ENCODE measurements around the gene RESF1. TPM values are rescaled to one million over a fixed set of nuclear protein-coding genes. Genes with fewer than 3 reads are reported as not detected.

The RESF1 gene
- total RNA-seq, 4 donors from 2014 or later: 16.0 to 31.7 (median 17.7) TPM

DNA sequence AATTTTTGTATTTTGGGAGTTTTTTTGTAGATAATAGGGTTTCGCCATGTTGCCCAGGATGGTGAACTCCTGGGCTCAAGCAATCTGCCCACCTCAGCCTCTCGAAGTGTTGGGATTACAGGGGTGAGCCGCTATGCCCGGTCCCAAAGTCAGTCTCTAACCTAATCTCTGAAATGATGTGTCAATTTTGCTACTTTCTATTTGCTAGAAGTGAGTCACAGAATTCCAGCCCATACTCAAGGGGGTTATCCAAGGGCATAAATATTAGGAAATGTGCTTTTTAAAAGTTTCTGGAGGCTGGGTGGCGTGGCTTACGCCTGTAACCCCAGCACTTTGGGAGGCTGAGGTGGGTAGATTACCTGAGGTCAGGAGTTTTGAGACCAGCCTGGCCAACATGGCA lies 40.5 kb downstream of the RESF1 start:
- no peak for TF ChIP-seq POLR2A (IDR thresholded peaks at IDR 0.05)
- TF ChIP-seq, protein P1, sequence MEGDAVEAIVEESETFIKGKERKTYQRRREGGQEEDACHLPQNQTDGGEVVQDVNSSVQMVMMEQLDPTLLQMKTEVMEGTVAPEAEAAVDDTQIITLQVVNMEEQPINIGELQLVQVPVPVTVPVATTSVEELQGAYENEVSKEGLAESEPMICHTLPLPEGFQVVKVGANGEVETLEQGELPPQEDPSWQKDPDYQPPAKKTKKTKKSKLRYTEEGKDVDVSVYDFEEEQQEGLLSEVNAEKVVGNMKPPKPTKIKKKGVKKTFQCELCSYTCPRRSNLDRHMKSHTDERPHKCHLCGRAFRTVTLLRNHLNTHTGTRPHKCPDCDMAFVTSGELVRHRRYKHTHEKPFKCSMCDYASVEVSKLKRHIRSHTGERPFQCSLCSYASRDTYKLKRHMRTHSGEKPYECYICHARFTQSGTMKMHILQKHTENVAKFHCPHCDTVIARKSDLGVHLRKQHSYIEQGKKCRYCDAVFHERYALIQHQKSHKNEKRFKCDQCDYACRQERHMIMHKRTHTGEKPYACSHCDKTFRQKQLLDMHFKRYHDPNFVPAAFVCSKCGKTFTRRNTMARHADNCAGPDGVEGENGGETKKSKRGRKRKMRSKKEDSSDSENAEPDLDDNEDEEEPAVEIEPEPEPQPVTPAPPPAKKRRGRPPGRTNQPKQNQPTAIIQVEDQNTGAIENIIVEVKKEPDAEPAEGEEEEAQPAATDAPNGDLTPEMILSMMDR (IDR thresholded peaks at IDR 0.05 in 4 of 5, conservative IDR thresholded peaks at IDR 0.05 in 1 of 5): no peak
- intact Hi-C loops (cut with DNase I; ENCODE audit: low total_unique reads): no loop called here
- Histone ChIP-seq H3K27me3 (no peaks in the 10 kb centered on the region), H3K27ac (no peak overlapping the region), H3K4me1 (no peaks in the 10 kb centered on the region), H3K4me3 (no peak overlapping the region), H3K9me3 (no peaks in the 10 kb centered on the region), H3K36me3 (peaks cover 2 to 38% of the 10 kb centered on the region in 2 donors)
- DNase-seq (no peak), ATAC-seq (no peak)
- in situ Hi-C loops (cut with MboI; ENCODE audit: low sequenced_read_pairs in 4 of 4): no loop called here

DNA sequence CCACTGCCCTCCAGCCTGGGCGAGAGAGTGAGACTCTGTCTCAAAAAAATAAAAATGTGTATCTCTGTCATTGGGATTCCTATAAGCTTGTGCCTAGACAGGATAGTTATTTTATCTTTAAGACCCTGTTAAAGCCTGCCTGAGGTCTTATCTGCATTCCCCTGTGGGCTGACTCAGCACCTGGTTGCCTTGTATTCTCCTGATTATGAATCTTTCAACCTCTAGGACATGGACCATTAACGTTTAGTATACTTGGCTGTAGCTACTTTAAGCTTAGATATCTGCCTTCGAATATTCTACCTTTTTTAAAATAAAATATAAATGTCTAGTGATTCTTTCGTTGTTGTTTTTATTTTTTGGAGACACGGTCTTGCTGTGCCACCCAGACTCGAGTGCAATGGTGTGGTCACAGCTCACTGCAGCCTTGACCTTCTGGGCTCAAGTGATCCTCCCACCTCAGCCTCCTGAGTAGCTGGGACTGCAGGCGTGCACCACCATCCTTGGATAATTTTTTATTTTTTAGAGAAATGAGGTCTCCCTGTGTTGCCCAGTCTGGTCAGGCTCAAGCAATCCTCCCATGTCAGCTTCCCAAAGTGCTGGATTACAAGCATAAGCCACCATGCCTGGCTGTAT lies 41.3 kb downstream of the RESF1 start:
- in situ Hi-C loops (cut with MboI; ENCODE audit: low sequenced_read_pairs in 4 of 4): no loop called here
- peaks cover 2 to 33% of the 10 kb centered on the region in 2 donors for H3K36me3 ChIP-seq
- H3K4me3 ChIP-seq: no peak overlapping the region
- intact Hi-C loops (cut with DNase I; ENCODE audit: low total_unique reads): no loop called here
- DNase-seq (no peak), ATAC-seq (no peak)
- no peaks in the 10 kb centered on the region for H3K9me3 ChIP-seq
- TF ChIP-seq, protein P1 (IDR thresholded peaks at IDR 0.05 in 4 of 5, conservative IDR thresholded peaks at IDR 0.05 in 1 of 5): no peak
- TF ChIP-seq POLR2A (IDR thresholded peaks at IDR 0.05): no peak
- no peaks in the 10 kb centered on the region for H3K4me1 ChIP-seq
- H3K27ac ChIP-seq: no peak overlapping the region
- H3K27me3 ChIP-seq: no peaks in the 10 kb centered on the region

DNA sequence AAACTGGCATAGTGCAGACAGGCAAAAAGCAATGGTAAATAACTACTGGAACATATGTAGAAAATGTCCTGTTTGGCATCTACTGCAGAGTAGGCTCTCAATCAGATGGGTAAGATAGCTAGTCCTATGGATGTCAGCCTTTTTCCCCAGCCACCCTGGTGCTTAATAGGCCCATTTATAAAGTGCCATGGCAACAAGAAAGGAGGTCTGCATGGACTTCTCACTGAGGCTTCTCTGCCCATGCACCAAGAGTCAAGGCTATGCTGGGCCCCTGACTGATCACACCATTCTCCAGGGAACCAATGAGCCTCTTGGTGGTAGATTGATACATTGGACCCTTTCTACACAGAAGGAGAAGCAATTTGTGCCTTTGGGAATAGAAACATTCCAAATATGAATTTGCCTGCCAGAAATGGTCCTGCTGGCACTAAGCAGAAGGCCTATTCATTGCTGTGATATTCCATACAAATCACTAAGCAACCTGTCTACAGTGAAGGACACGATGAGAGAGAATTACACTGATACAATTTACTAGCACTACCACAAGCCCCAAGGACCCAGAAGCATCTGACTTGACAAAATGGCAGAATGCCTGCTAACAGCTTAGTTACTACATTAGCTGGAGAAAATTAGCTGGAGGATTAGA lies 43.8 kb downstream of the RESF1 start:
- intact Hi-C loops (cut with DNase I; ENCODE audit: low total_unique reads): no loop called here
- no peak overlapping the region for H3K27ac ChIP-seq

DNA sequence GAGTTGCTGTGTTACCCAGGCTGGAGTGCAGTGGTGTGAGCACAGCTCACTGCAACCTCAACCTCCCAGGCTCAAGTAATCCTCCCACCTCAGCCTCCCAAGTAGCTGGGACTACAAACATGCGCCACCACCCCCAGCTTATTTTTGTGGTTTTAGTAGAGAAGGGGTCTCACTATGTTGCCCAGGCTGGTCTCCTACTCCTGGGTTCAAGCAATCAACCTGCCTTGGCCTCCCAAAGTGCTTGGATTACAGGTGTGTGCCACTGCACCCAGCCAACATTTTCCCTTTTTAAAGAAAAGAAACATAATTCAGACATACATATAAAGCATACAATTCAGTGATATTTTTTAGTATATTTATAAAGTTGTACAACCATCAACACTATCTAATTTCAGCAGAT lies 44.4 kb downstream of the RESF1 start:
- intact Hi-C loops (cut with DNase I; ENCODE audit: low total_unique reads): no loop called here
- ATAC-seq (no peak), DNase-seq (no peak)
- H3K27ac ChIP-seq: no peak overlapping the region
- H3K27me3 ChIP-seq: no peaks in the 10 kb centered on the region
- H3K4me1 ChIP-seq: no peaks in the 10 kb centered on the region
- H3K9me3 ChIP-seq: no peaks in the 10 kb centered on the region
- no peak overlapping the region for H3K4me3 ChIP-seq
- in situ Hi-C loops (cut with MboI; ENCODE audit: low sequenced_read_pairs in 4 of 4): no loop called here
- peaks cover 0 to 6% of the 10 kb centered on the region in 2 donors for H3K36me3 ChIP-seq
- no peak for TF ChIP-seq POLR2A (IDR thresholded peaks at IDR 0.05)

More for the DNA sequence above, 43.8 kb downstream of the RESF1 start:
- in situ Hi-C loops (cut with MboI; ENCODE audit: low sequenced_read_pairs in 4 of 4): no loop called here
- ATAC-seq: no peak
- Histone ChIP-seq H3K4me1 (no peaks in the 10 kb centered on the region), H3K36me3 (peaks cover 0 to 13% of the 10 kb centered on the region in 2 donors), H3K9me3 (no peaks in the 10 kb centered on the region), H3K27me3 (no peaks in the 10 kb centered on the region), H3K4me3 (no peak overlapping the region)
- no peak for DNase-seq
- TF ChIP-seq, protein P1 (IDR thresholded peaks at IDR 0.05 in 4 of 5, conservative IDR thresholded peaks at IDR 0.05 in 1 of 5): no peak
- no peak for TF ChIP-seq POLR2A (IDR thresholded peaks at IDR 0.05)

DNA sequence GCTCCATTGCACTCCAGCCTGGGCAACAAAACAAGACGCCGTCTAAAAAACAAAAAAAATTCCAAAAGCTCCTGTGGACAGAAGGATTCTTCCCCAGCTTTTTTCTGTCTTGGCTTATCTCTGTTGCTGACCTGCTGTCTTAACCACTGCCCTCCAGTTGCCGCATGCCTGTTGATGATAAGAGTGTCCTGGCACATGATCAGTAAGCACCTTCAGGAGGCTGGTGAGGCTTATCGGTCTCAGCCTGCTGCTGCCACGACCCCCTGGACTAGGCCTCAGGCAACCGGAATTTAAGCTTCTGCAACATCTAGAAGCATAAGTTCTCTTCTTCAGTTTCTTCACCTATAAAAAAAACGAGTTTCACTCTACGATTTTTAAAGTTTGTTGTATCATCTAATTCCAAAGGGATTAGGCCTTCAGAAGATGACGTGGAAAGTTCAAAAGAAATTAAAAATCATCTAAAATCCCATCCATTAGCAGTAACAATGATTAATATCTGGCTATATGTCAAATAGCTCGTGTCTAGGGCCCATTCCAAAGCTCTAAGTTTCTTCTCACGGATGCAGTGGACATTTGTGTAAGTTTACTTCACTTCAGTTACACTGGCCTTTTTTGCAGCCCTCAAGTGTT lies 46.4 kb downstream of the RESF1 start:
- no peaks in the 10 kb centered on the region for H3K9me3 ChIP-seq
- no peak overlapping the region for H3K27ac ChIP-seq
- H3K27me3 ChIP-seq: no peaks in the 10 kb centered on the region
- in situ Hi-C loops (cut with MboI; ENCODE audit: low sequenced_read_pairs in 4 of 4) (no loop called here), intact Hi-C loops (cut with DNase I; ENCODE audit: low total_unique reads) (no loop called here)
- H3K36me3 ChIP-seq: no peaks in the 10 kb centered on the region
- H3K4me3 ChIP-seq: no peak overlapping the region
- no peaks in the 10 kb centered on the region for H3K4me1 ChIP-seq
- ATAC-seq (no peak), DNase-seq (no peak)
- TF ChIP-seq, protein P1 (IDR thresholded peaks at IDR 0.05 in 4 of 5, conservative IDR thresholded peaks at IDR 0.05 in 1 of 5): no peak
- no peak for TF ChIP-seq POLR2A (IDR thresholded peaks at IDR 0.05)
